DLD1 (cell line): ENCODE results near the gene PPM1N.

Experiments
- in situ Hi-C: cut with HindIII; loops from 2 replicates; pipeline ENCODE4 v1.10.0; 2017; ENCODE audit warnings: low sequenced_read_pairs

The PPM1N gene

DNA sequence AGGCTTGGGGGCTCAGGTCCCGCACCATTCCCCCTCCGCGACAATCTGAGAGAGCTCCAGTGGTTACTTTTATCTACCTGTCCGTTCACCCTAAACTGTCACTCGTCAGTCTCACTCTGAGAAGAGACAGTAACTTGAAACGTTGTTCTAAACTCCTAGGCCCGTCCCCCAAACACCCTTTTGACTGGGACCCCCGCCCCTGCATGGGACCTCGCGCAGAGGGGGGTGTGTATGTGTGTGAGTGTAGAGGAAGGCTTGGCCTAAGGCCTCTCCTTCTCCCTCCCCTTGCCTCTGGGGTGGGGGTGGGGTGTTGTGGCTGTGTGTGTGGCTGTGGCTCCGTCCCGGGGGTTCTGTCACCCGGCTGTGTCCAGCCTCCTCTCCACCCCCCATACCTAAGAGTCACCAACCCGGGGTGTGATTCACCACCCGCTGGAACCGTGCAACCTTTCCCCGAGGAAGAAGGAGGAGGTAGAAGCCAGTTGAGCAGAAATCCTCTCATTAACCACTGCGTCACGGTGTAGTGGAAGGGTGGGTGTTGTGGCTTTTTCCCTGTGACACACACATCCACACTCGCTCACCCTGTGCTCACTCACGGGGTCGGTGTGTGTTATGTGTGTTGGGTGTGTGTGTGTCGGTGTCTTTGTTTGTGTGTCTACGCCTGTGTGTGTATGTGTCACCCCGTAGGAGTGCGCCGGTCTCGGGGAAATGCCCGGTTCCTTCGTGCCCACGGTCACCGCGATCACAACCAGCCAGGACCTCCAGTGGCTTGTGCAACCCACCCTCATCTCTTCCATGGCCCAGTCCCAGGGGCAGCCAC lies 28.1 kb upstream of the PPM1N start:
- in situ Hi-C loops: no loop called here

- in situ Hi-C loops: no loop called here
Observed at GRCh38 chr19:45470762-45471081, 27.5 kb upstream of the PPM1N start.

- in situ Hi-C loops: no loop called here
Observed at GRCh38 chr19:45471111-45471930, 26.9 kb upstream of the PPM1N start.

DNA sequence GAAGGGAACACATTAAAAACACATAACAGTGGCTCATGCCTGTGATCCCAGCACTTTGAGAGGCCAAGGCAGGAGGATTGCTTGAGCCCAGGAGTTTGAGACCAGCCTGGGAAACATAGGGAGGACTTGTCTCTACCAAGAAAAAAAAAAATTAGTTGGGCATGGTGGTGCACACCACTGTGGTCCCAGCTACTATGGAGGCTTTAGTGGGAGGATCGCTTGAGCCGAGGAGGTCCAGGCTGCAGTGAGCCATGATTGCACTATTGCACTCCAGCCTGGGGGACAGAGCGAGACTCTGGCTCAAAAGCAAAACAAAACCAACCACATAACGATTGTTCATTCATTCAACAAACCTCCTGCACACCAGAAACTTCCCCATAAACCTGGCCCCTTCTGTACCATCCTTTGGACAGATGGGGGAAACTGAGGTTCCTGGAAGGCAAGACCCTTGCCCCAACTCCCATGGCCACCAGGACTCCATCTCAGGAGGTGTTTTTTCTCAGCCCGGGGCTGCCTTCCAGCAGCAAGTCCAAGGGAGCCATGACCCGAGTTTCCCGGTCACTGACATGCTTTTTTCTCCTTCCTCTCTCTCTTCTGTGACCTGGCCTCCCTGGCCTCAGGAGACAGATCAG lies 26.2 kb upstream of the PPM1N start:
- in situ Hi-C loops: no loop called here

DNA sequence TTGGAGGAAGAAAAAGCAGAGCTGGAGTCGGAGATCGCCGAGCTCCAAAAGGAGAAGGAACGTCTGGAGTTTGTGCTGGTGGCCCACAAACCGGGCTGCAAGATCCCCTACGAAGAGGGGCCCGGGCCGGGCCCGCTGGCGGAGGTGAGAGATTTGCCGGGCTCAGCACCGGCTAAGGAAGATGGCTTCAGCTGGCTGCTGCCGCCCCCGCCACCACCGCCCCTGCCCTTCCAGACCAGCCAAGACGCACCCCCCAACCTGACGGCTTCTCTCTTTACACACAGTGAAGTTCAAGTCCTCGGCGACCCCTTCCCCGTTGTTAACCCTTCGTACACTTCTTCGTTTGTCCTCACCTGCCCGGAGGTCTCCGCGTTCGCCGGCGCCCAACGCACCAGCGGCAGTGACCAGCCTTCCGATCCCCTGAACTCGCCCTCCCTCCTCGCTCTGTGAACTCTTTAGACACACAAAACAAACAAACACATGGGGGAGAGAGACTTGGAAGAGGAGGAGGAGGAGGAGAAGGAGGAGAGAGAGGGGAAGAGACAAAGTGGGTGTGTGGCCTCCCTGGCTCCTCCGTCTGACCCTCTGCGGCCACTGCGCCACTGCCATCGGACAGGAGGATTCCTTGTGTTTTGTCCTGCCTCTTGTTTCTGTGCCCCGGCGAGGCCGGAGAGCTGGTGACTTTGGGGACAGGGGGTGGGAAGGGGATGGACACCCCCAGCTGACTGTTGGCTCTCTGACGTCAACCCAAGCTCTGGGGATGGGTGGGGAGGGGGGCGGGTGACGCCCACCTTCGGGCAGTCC lies 25.5 kb upstream of the PPM1N start:
- in situ Hi-C loops: no loop called here

DNA sequence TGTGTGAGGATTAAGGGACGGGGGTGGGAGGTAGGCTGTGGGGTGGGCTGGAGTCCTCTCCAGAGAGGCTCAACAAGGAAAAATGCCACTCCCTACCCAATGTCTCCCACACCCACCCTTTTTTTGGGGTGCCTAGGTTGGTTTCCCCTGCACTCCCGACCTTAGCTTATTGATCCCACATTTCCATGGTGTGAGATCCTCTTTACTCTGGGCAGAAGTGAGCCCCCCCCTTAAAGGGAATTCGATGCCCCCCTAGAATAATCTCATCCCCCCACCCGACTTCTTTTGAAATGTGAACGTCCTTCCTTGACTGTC lies 24.9 kb upstream of the PPM1N start:
- in situ Hi-C loops: no loop called here

- in situ Hi-C loops: no loop called here
Observed at GRCh38 chr19:45473682-45474605, 24.3 kb upstream of the PPM1N start.

DNA sequence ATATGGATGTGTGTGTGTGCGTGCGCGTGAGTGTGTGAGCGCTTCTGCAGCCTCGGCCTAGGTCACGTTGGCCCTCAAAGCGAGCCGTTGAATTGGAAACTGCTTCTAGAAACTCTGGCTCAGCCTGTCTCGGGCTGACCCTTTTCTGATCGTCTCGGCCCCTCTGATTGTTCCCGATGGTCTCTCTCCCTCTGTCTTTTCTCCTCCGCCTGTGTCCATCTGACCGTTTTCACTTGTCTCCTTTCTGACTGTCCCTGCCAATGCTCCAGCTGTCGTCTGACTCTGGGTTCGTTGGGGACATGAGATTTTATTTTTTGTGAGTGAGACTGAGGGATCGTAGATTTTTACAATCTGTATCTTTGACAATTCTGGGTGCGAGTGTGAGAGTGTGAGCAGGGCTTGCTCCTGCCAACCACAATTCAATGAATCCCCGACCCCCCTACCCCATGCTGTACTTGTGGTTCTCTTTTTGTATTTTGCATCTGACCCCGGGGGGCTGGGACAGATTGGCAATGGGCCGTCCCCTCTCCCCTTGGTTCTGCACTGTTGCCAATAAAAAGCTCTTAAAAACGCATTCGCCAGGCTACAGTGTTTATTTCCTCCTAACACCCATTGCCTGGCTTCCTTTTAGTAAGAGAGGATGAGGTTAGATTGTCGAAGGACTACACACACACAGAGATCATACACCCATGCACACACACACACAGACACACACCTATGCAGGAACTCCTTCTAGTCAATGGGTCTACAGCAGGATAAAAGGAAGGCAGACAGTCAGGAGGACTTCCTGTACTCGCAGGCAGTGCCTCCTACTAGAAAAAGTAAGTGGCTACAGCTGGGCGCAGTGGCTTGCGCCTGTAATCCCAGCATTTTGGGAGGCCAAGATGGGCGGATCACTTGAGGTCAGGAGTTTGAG lies 23.4 kb upstream of the PPM1N start:
- in situ Hi-C loops: no loop called here

GRCh38 chr19:45475537-45476291 lies 22.5 kb upstream of the PPM1N start:
- in situ Hi-C loops: no loop called here

GRCh38 chr19:45476304-45476703 lies 21.9 kb upstream of the PPM1N start:
- in situ Hi-C loops: no loop called here

- in situ Hi-C loops: no loop called here
Observed at GRCh38 chr19:45477186-45477585, 21.1 kb upstream of the PPM1N start.

- in situ Hi-C loops: no loop called here
Observed at GRCh38 chr19:45477713-45478453, 20.4 kb upstream of the PPM1N start.

GRCh38 chr19:45478454-45479238 lies 19.6 kb upstream of the PPM1N start:
- in situ Hi-C loops: no loop called here

GRCh38 chr19:45483033-45483432 lies 15.2 kb upstream of the PPM1N start:
- in situ Hi-C loops: no loop called here

- in situ Hi-C loops: no loop called here
Observed at GRCh38 chr19:45484273-45484945, 13.8 kb upstream of the PPM1N start.

- in situ Hi-C loops: no loop called here
Observed at GRCh38 chr19:45485305-45486077, 12.8 kb upstream of the PPM1N start.
